Skeletal muscle tissue (tissue), 4 donors: Measurements from ENCODE around the gene CD2BP2. TPM values are rescaled to one million over a fixed set of nuclear protein-coding genes. Genes with fewer than 3 reads are reported as not detected.
A peak's percentile ranks its signal among the peaks of the same experiment; 100 is the strongest.

Experiments used
- H3K27ac ChIP-seq: one replicate; pipeline ENCODE4 v1.7.0; 2013; ENCODE audit warnings: mild to moderate bottlenecking, low read depth, low read length, inconsistent platforms
- H3K27me3 ChIP-seq, 3 donors: one replicate each; pipeline ENCODE4 v1.7.0; 2013; ENCODE audit warnings: low read length in 3 of 3; ENCODE audit not compliant: control insufficient read depth in 3 of 3, insufficient read depth in 3 of 3
- H3K36me3 ChIP-seq, 3 donors: one replicate each; pipeline ENCODE4 v1.7.0; 2013; ENCODE audit warnings: low read length in 3 of 3; ENCODE audit not compliant: control insufficient read depth in 3 of 3, insufficient read depth in 3 of 3
- H3K4me1 ChIP-seq, 3 donors: one replicate each; pipeline ENCODE4 v1.7.0; 2013; ENCODE audit warnings: low read length in 3 of 3, mild to moderate bottlenecking in 3 of 3; ENCODE audit not compliant: control insufficient read depth in 3 of 3, insufficient read depth in 3 of 3
- H3K4me3 ChIP-seq, 3 donors: one replicate each; pipeline ENCODE4 v1.7.0; 2013; ENCODE audit warnings: low read length in 3 of 3
- H3K9ac ChIP-seq, 3 donors: one replicate each; pipeline ENCODE4 v1.7.0; 2013; ENCODE audit warnings: low read length in 3 of 3, mild to moderate bottlenecking in 3 of 3, moderate library complexity in 2 of 3, low read depth in 1 of 3
- H3K9me3 ChIP-seq, 3 donors: one replicate each; pipeline ENCODE4 v1.7.0; 2013; ENCODE audit warnings: low read length in 3 of 3; ENCODE audit not compliant: control insufficient read depth in 3 of 3
- total RNA-seq: library from RNA; depleted of rRNA; stranded (reverse); fragments of >200 nt; gene quantifications from one replicate; pipeline ENCODE4 v1.2.3, GENCODE V29; 2014
- donor health status: Osteomylitis.

Gene CD2BP2
- total RNA-seq, 1 donor from 2014 or later, result 24.5 TPM

DNA sequence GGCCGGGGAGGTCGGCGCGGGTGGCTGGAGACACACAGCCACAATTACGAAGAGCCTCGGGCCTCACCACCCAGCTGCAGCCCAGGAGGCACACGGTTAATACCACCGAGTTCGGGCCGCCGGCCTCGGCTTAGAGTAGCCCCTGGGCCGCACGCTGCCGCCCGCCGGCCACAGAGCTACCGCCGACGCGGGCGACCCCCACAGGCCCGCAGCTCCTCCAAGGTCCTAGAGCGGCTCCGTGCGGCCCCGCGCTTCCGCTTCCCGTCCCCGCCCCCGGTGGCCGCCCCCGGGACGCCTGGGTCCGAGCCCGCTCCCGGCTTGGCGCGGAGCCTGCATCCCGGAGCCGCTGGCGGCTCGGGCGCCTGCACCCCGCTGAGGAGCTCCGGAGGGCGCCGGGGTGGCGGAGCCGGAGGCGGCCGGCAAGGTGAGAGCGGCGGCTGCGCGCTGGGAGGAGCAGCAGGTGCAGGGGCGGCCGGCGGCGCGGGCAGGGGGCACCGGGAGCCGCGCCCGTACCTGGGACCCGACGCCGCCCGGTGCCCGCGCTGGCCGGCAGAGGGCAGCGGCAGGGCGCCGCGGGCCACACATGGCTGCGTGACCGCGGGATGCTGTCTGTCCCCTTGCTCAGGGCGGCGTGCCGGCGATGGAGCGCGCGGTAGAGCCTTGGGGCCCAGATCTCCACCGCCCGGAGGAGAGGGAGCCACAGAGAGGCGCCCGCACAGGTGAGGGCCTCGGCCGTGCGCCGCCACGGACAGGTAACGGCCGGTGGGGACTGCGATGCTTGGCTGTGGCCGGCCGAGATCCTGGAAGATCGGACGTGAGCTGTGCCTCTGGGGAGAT lies 40.3 kb upstream of the CD2BP2 start, which contains the start of gene ZNF48:
ZNF48 (plus strand) TSS at position 266 of the 837 bp plus-strand sequence; CDS start at position 641, 375 bp downstream.
- Histone ChIP-seq H3K27ac (peak within 1 kb of the TSS; percentile 74), H3K27me3 (no peaks in the 10 kb centered on the region), H3K36me3 (peaks cover 5 to 11% (median 9%) of the 10 kb centered on the region in 3 donors), H3K4me1 (peaks cover 15 to 25% (median 22%) of the 10 kb centered on the region in 3 donors), H3K9ac (peak within 1 kb of the TSS; percentile 80 to 84 (median 83)), H3K4me3 (peak within 1 kb of the TSS; percentile 71 to 87 (median 80)), H3K9me3 (no peaks in the 10 kb centered on the region)

GRCh38 chr16:30394592-30395154 lies 39.6 kb upstream of the CD2BP2 start:
- peak overlapping the region; percentile 66 to 80 (median 76) for H3K4me3 ChIP-seq
- peak overlapping the region; percentile 80 to 84 (median 83) for H3K9ac ChIP-seq
- peaks cover 11 to 18% (median 16%) of the 10 kb centered on the region in 3 donors for H3K4me1 ChIP-seq
- no peaks in the 10 kb centered on the region for H3K27me3 ChIP-seq
- H3K9me3 ChIP-seq, result no peaks in the 10 kb centered on the region
- peak overlapping the region; percentile 74 for H3K27ac ChIP-seq
- H3K36me3 ChIP-seq, result peaks cover 5 to 11% (median 9%) of the 10 kb centered on the region in 3 donors

- no peaks in the 10 kb centered on the region for H3K9me3 ChIP-seq
- H3K36me3 ChIP-seq, result peaks cover 0 to 3% (median 0%) of the 10 kb centered on the region in 3 donors
- no peaks in the 10 kb centered on the region for H3K27me3 ChIP-seq
- H3K4me3 ChIP-seq, result no peak overlapping the region
- no peak overlapping the region for H3K9ac ChIP-seq
- H3K27ac ChIP-seq, result no peak overlapping the region
- peaks cover 7% of the 10 kb centered on the region in 3 donors for H3K4me1 ChIP-seq
These were observed 28.4 kb upstream of the CD2BP2 start for GRCh38 chr16:30383521-30383920.

GRCh38 chr16:30382111-30382881 lies 27.2 kb upstream of the CD2BP2 start, which contains the start of gene SEPTIN1:
SEPTIN1 (minus strand) TSS chr16:30382561; CDS start chr16:30382542, 19 bp downstream.
- Histone ChIP-seq H3K27ac (peak within 1 kb of the TSS; percentile 9), H3K36me3 (peaks cover 0 to 4% (median 0%) of the 10 kb centered on the region in 3 donors), H3K27me3 (no peaks in the 10 kb centered on the region), H3K4me3 (no peak within 1 kb of the TSS), H3K9ac (no peak within 1 kb of the TSS), H3K9me3 (no peaks in the 10 kb centered on the region), H3K4me1 (peaks cover 11 to 15% (median 12%) of the 10 kb centered on the region in 3 donors)

DNA sequence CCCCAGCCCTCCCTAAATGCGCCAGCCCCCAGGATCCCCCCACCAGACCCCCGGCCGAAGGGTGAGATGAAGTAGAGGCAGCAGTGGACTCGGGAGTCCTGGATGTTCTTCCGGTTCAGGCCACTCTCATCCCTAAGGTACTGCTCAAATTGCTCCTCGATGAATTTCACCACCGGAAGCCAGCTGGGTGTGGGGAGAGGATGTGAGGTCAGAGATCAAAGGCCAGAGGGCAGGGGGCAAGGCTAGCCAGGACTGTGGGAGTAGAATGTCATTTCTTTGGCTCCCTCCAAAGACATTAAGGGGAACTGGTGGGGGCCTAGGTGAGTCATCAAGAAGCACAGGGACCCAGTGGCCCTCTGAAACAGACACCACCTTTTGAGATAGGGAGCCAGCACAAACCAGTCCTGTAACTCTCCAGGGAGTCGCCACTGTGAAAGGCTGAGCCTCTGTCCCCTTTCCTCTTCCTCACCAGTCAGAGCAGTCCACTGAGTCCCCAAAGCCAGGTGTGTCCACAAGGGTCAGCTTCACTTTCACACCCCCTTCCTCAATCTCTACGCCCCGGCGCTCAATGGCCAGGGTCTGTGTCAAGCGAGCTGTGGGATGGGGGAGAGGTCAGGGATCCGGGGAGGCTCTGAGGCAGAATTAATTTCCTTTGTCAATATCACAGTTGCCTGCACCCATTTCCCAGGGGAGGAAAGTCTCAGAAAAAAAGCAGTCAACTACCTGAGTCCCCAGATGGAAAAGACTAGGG lies 26.4 kb upstream of the CD2BP2 start:
- Histone ChIP-seq H3K4me3 (no peak overlapping the region), H3K27me3 (no peaks in the 10 kb centered on the region), H3K9ac (no peak overlapping the region), H3K36me3 (peaks cover 2 to 9% (median 2%) of the 10 kb centered on the region in 3 donors), H3K27ac (peak overlapping the region; percentile 52), H3K9me3 (no peaks in the 10 kb centered on the region), H3K4me1 (peaks cover 12 to 19% (median 14%) of the 10 kb centered on the region in 3 donors)

GRCh38 chr16:30380803-30381208 lies 25.7 kb upstream of the CD2BP2 start:
- H3K27ac ChIP-seq, result peak overlapping the region; percentile 52
- H3K36me3 ChIP-seq, result peaks cover 8 to 13% (median 9%) of the 10 kb centered on the region in 3 donors
- peaks cover 12 to 25% (median 14%) of the 10 kb centered on the region in 3 donors for H3K4me1 ChIP-seq
- no peaks in the 10 kb centered on the region for H3K27me3 ChIP-seq
- H3K4me3 ChIP-seq, result no peak overlapping the region
- H3K9me3 ChIP-seq, result no peaks in the 10 kb centered on the region
- H3K9ac ChIP-seq, result peak overlapping the region in 1 of 3 donors; percentile 11

DNA sequence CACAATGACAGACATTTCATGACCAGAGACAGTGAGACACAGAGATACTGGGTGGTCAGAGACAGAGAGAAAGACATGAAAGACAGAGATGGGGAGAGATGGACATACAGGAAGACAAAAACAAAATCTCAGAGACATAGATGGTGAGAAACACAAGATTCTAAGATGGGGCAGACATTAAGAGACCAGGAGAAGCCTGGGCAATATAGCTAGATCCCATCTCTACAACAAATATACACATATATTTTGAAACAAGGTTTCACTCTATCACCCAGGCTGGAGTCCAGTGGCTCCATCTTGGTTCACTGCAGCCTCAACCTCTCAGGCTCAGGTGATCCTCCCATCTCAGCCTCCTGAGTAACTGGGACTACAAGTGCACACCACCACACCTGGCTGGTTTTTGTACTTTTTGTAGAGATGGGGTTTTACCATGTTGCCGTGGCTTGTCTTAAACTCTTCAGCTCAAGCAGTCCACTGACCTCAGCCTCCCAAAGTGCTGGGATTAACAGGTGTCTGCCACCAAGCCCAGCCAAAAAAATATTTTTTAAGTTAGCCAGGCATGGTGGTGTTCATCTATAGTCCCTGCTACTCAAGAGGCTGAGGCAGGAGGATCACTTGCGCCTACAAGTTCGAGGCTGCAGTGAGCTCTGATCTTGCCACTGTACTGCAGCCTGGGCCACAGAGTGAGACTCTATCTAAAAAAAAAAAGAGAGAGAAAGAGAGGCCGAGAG lies 25.1 kb upstream of the CD2BP2 start:
- no peak overlapping the region for H3K27ac ChIP-seq

DNA sequence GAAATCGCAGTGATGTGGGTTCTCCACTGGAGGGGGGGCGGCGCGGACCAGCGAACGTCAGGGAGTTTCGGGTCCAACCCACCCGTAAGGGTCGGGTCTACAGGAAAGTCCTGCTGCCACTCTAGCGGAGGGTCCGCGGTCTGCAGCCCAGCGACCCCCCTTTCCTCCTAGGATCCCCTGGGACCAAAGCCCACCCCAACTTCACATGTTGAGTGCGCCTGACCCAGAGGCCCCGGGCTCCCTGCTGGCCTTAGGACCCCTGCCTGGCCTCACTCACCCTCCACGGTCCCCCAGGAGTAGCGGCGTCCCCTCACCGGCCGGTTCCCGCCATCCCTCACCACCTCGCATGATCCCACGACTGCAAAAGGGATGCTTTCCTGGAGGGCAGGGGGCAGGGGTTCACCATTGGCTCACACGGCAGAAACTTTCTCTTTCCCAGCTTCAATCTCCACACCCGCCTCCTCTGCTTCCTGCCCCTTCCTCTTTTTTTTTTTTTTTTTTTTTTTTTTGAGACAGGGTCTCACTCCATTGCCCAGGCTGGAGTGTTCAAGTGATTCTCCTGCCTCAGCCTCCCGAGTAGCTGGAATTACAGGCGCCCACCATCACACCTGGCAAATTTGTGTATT lies 24.2 kb upstream of the CD2BP2 start:
- Histone ChIP-seq H3K4me1 (peaks cover 12 to 30% (median 18%) of the 10 kb centered on the region in 3 donors), H3K27me3 (no peaks in the 10 kb centered on the region), H3K27ac (peak overlapping the region; percentile 100), H3K36me3 (peaks cover 10 to 16% (median 11%) of the 10 kb centered on the region in 3 donors), H3K9me3 (no peaks in the 10 kb centered on the region), H3K9ac (peak overlapping the region; percentile 57 to 79 (median 71)), H3K4me3 (peak overlapping the region; percentile 88 to 93 (median 88))

More for the DNA sequence above, 25.1 kb upstream of the CD2BP2 start:
- Histone ChIP-seq H3K9me3 (no peaks in the 10 kb centered on the region), H3K4me3 (no peak overlapping the region), H3K36me3 (peaks cover 10 to 16% (median 11%) of the 10 kb centered on the region in 3 donors), H3K9ac (no peak overlapping the region), H3K27me3 (no peaks in the 10 kb centered on the region), H3K4me1 (peaks cover 12 to 27% (median 14%) of the 10 kb centered on the region in 3 donors)
